Measurements from ENCODE around the gene AP1M1.

Gene AP1M1

GRCh38 chr19:16208847-16209665 is 11.3 kb downstream of the AP1M1 start:
- DNase-seq, result no peak

- no peak for DNase-seq
Measured at GRCh38 chr19:16210168-16210567, 12.5 kb downstream of the AP1M1 start.

- DNase-seq, result no peak
Measured at GRCh38 chr19:16213076-16213475, 15.4 kb downstream of the AP1M1 start.

GRCh38 chr19:16216744-16217670 is 19.3 kb downstream of the AP1M1 start:
- no peak for DNase-seq

GRCh38 chr19:16217716-16218451 is 20.2 kb downstream of the AP1M1 start:
- no peak for DNase-seq

- DNase-seq, result no peak
Measured at GRCh38 chr19:16218851-16219250, 21.1 kb downstream of the AP1M1 start.

GRCh38 chr19:16222806-16223205 is 25.1 kb downstream of the AP1M1 start:
- no peak for DNase-seq

GRCh38 chr19:16223746-16224145 is 26.0 kb downstream of the AP1M1 start:
- DNase-seq, result no peak

GRCh38 chr19:16224293-16225045 is 26.8 kb downstream of the AP1M1 start:
- DNase-seq, result no peak

- DNase-seq, result no peak
Measured at GRCh38 chr19:16225279-16226183, 27.8 kb downstream of the AP1M1 start.

- no peak for DNase-seq
Measured at GRCh38 chr19:16226184-16226591, 28.5 kb downstream of the AP1M1 start.

- DNase-seq, result no peak
Measured at GRCh38 chr19:16226878-16227836, 29.4 kb downstream of the AP1M1 start.

- DNase-seq, result no peak
Measured at GRCh38 chr19:16227837-16228636, 30.3 kb downstream of the AP1M1 start.

- DNase-seq, result no peak
Measured at GRCh38 chr19:16228637-16229321, 31.1 kb downstream of the AP1M1 start.

GRCh38 chr19:16229322-16229641 is 31.6 kb downstream of the AP1M1 start:
- no peak for DNase-seq

GRCh38 chr19:16232127-16232526 is 34.4 kb downstream of the AP1M1 start:
- DNase-seq, result no peak

- DNase-seq, result no peak
Measured at GRCh38 chr19:16232568-16232967, 34.9 kb downstream of the AP1M1 start.

GRCh38 chr19:16233081-16233776 is 35.5 kb downstream of the AP1M1 start:
- DNase-seq, result no peak

All from activated CD4-positive, alpha-beta T cell treated with anti-CD3 and anti-CD28 coated beads for 48 hours (primary cell).